Kidney tubule cell (primary cell): Measurements from ENCODE around the gene B3GNT8.
A peak's percentile ranks its signal among the peaks of the same experiment; 100 is the strongest.
"Not testable (repeated sequence)": the region's sequence is repeated elsewhere in the genome, so short reads cannot be mapped to it uniquely, and the experiment has no call there.

Source experiments
- DNase-seq: peaks from one replicate; pipeline ENCODE4 v3.0.0-alpha.2; 2018; ENCODE audit warnings: low spot score

B3GNT8 gene

GRCh38 chr19:41435936-41436673 lies 8.9 kb upstream of the B3GNT8 start:
- no peak for DNase-seq

- DNase-seq = not testable (repeated sequence)
These were observed 8.2 kb upstream of the B3GNT8 start for GRCh38 chr19:41435376-41435775.

GRCh38 chr19:41434450-41434849 lies 7.3 kb upstream of the B3GNT8 start:
- no peak for DNase-seq

GRCh38 chr19:41433171-41433570 lies 6.0 kb upstream of the B3GNT8 start:
- no peak for DNase-seq

GRCh38 chr19:41431426-41432386 lies 4.5 kb upstream of the B3GNT8 start:
- no peak for DNase-seq

GRCh38 chr19:41430922-41431321 lies 3.7 kb upstream of the B3GNT8 start:
- peak; percentile 30 for DNase-seq

- DNase-seq = no peak
These were observed 1.3 kb upstream of the B3GNT8 start for GRCh38 chr19:41428481-41428859.

GRCh38 chr19:41427647-41428480 lies 690 bp upstream of the B3GNT8 start:
- no peak for DNase-seq

- DNase-seq = no peak
These were observed 895 bp downstream of the B3GNT8 start for GRCh38 chr19:41426116-41426841.

- no peak for DNase-seq
These were observed 1.7 kb downstream of the B3GNT8 start for GRCh38 chr19:41425174-41426115.

GRCh38 chr19:41424335-41425173 lies 2.6 kb downstream of the B3GNT8 start:
- DNase-seq = no peak

- no peak for DNase-seq
These were observed 4.2 kb downstream of the B3GNT8 start for GRCh38 chr19:41422955-41423354.

- DNase-seq = no peak
These were observed 4.7 kb downstream of the B3GNT8 start for GRCh38 chr19:41422456-41422855.

- DNase-seq = no peak
These were observed 5.2 kb downstream of the B3GNT8 start for GRCh38 chr19:41421973-41422372.

- no peak for DNase-seq
These were observed 5.9 kb downstream of the B3GNT8 start for GRCh38 chr19:41421314-41421713.

- no peak for DNase-seq
These were observed 6.9 kb downstream of the B3GNT8 start for GRCh38 chr19:41420101-41420880.

GRCh38 chr19:41416194-41416674 lies 10.9 kb downstream of the B3GNT8 start:
- DNase-seq = no peak

GRCh38 chr19:41415154-41415571 lies 12.0 kb downstream of the B3GNT8 start:
- DNase-seq = no peak
